Brain microvascular endothelial cell (primary cell): ENCODE data around the gene POLA1.

Source experiments
- DNase-seq: peaks from one replicate; pipeline ENCODE4 v3.0.0-alpha.2; 2020
- H3K27ac ChIP-seq: fragments of 250-450 bp; sonication (Bioruptor Pico); 2 replicates; pipeline ENCODE4 v1.5.1; 2020; ENCODE audit warnings: mild to moderate bottlenecking, moderate library complexity
- H3K27me3 ChIP-seq: fragments of 250-450 bp; sonication (Bioruptor Pico); replicated peaks from 2 replicates; pipeline ENCODE4 v1.5.1; 2020; ENCODE audit warnings: mild to moderate bottlenecking
- H3K36me3 ChIP-seq: fragments of 250-450 bp; sonication (Bioruptor Pico); replicated peaks from 2 replicates; pipeline ENCODE4 v1.5.1; 2020; ENCODE audit warnings: mild to moderate bottlenecking
- H3K4me3 ChIP-seq: 2 replicates; pipeline ENCODE4 v1.5.1; 2011; ENCODE audit warnings: low read depth, mild to moderate bottlenecking, control low read depth, low read length, moderate library complexity
- in situ Hi-C: cut with HindIII; loops from 2 replicates; pipeline ENCODE4 v1.10.0; 2017; ENCODE audit warnings: low sequenced_read_pairs, low pct_ligation_motif_present
- TF ChIP-seq, protein P1 (sequence below): IDR thresholded peaks from 2 replicates; pipeline ENCODE4 v1.5.1; 2011; ENCODE audit warnings: low read depth, mild to moderate bottlenecking, moderate library complexity, low read length, control low read depth, inconsistent platforms; ENCODE audit errors: missing control alignments

Gene POLA1

DNA sequence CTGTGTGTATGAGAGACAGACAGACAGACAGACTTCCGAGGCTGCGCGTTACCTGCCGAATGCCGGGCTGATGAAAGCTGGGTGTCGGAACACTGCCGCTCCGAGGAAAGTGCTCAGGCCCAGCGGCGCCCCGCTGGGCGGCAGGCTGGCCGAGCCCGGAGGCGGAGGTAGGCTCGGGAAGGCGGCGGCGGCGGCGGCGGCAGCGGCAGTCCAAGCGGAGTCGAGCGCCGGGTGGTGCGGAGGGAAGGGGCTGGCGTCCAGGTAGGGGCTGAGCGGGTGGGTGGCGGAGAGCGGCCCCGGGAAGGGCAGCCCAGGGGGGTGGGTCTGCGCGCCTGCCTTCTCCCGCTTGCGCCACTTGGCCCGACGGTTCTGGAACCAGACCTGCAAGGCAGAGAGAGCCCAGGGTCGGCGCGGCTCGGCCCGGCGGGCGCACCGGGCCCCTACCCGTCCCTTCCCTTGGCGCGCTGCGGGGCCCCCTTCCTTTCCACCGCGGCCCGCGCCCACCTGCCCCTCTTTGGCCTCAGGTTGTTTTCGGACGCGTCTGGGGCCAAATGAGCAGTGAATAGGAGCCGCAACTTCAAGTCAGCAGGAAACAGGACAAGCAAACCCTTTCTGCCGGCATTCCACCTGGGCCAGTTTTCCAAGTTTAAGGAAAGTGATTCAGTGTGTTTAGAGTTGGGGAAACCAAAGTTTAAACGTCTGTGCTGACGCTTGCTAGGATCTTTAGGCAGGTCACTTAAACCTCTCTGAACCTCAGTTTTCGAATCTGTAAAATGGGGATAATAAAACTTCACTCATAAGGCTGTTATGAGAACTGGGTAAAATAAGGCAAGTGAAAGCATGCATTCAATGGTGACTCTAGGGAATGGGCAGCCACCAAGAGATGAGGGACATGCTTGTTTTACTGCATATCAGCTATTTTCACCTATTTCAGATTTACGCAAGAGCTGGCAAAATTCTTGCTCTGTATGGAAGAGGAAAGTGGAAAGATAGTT lies 313.6 kb downstream of the POLA1 start:
- Histone ChIP-seq H3K36me3 (no peaks in the 10 kb centered on the region), H3K4me3 (no peak overlapping the region), H3K27ac (no peak overlapping the region)

DNA sequence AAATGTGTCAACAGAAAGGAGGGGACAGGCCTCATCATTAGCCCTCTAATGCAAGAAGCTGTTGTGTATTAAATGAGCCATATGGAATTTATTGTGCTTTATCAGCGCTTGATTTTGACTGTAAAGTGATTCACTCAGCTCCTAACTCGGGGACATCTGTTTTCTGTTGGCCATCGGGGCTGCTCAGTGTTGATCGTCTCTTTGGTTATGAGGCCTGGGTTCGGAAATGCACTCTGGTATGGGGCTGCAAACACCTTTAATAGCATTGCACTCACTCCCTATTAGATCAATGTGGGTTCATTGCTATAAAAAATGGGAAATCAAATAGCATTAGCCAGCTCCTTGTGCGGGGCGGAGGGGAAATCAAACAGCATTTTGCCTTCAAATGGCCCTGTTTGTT lies 315.7 kb downstream of the POLA1 start:
- Histone ChIP-seq H3K27ac (no peak overlapping the region), H3K4me3 (no peak overlapping the region), H3K36me3 (no peaks in the 10 kb centered on the region), H3K27me3 (peaks cover 49% of the 10 kb centered on the region)
- in situ Hi-C loops: no loop called here
- TF ChIP-seq, protein P1, sequence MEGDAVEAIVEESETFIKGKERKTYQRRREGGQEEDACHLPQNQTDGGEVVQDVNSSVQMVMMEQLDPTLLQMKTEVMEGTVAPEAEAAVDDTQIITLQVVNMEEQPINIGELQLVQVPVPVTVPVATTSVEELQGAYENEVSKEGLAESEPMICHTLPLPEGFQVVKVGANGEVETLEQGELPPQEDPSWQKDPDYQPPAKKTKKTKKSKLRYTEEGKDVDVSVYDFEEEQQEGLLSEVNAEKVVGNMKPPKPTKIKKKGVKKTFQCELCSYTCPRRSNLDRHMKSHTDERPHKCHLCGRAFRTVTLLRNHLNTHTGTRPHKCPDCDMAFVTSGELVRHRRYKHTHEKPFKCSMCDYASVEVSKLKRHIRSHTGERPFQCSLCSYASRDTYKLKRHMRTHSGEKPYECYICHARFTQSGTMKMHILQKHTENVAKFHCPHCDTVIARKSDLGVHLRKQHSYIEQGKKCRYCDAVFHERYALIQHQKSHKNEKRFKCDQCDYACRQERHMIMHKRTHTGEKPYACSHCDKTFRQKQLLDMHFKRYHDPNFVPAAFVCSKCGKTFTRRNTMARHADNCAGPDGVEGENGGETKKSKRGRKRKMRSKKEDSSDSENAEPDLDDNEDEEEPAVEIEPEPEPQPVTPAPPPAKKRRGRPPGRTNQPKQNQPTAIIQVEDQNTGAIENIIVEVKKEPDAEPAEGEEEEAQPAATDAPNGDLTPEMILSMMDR: no peak
- DNase-seq: no peak

More for the DNA sequence above, 313.6 kb downstream of the POLA1 start:
- no peak for DNase-seq
- in situ Hi-C loops: no loop called here
- TF ChIP-seq, protein P1: no peak
- H3K27me3 ChIP-seq: peaks cover 46% of the 10 kb centered on the region

DNA sequence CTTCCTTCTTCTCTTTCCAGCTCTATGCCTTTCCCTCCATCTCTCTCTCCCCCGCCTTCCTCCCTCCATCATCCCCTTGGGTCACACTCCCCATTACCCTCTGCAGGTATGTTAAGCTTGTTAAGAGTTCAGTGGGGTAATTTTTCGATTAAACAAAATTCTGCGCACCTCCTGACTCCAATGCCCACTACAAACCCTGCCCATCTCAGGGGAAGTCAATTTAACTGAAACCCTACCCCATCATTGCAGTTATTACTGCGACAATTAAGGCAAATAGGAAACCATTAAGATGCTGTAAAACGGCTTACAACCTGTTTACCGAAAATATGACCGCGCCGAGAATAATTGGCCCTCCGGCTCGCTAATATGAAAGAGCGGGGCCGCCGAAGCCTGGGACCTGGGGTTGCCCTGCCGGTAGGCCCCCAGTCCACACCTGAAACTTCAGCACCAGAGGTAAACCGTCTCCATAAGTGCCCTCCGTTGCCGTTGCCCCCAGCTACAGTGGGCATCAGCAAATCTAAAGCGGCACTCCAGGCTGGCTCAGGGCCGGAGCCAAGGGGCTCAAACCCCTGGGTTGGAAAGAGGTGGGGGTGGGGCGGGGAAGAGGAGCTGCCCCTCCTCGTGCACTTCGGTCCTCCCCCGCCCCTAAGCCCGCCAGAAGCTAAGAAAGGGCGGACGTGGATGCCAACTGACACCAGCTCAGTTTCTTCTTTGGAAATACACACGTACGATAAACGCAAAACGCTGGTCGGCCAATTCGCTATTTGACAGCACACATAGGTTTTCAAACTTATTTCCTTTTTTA lies 317.3 kb downstream of the POLA1 start:
- Histone ChIP-seq H3K4me3 (no peak overlapping the region), H3K36me3 (no peaks in the 10 kb centered on the region), H3K27ac (no peak overlapping the region), H3K27me3 (peaks cover 38% of the 10 kb centered on the region)
- DNase-seq: no peak
- in situ Hi-C loops: no loop called here
- TF ChIP-seq, protein P1: no peak

DNA sequence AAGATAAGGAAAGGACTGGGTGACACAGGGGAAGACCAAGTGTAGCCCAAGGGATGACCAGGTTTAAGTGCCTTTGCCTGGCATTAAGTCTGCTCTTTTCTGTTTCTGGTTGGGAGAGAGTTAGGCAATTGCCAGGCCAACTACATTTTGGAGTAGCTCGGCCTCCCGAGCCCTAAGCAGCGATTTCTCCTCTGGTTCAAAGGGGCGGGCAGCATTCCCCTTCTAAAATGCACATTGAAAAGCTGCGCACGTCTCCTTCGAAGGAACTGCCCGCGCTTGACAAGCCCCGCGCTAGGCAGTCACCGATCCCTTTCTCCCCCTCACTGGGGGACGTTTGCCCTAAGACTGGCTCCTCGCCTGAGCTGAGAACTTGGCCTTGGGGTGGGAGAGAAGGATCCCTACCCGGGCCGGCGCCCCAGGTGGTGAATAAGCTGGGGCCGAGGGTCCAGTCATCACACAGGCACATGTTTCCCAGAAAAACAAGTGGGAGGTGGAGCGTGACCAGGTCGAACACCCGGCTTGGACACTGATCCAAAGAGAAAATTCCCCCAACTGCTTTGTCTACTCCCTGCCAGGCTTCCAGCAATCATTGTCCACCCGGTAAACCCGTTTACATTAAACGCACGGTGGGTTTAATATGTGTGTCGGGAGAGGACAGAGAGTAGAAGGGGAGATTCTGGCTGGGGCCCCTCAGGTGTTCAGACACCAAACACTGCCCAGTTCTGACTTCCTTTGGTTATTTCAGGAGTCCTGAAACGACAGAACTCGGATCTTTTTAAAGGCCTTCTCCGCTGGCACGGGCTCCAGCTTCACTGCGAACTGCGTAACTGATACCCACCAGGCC lies 318.1 kb downstream of the POLA1 start:
- in situ Hi-C loops: no loop called here
- no peak for DNase-seq
- Histone ChIP-seq H3K27ac (no peak overlapping the region), H3K36me3 (no peaks in the 10 kb centered on the region), H3K4me3 (no peak overlapping the region), H3K27me3 (peaks cover 35% of the 10 kb centered on the region)
- TF ChIP-seq, protein P1: no peak

DNA sequence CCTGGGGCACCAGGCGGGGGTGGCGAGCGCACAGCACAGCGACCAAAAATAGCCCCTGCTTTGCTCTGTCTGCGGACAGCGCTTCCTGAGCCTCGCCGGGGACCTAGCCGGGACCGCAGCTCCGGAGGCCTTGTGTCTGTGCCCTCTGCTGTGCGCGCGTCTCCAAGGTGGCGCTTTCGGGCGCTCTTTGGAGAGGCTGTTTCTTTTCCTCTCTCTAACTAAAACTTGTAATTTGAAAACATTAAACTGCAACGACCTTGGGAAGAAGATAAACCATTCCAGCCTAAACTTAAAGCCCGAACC lies 318.7 kb downstream of the POLA1 start:
- Histone ChIP-seq H3K27ac (no peak overlapping the region), H3K4me3 (no peak overlapping the region), H3K27me3 (peaks cover 30% of the 10 kb centered on the region), H3K36me3 (no peaks in the 10 kb centered on the region)
- TF ChIP-seq, protein P1: no peak
- in situ Hi-C loops: no loop called here
- DNase-seq: no peak
